Brain microvascular endothelial cell (primary cell): Measurements from ENCODE around the gene DOCK4.

Source experiments
- DNase-seq: peaks from one replicate; pipeline ENCODE4 v3.0.0-alpha.2; 2020
- H3K27ac ChIP-seq: fragments of 250-450 bp; sonication (Bioruptor Pico); 2 replicates; pipeline ENCODE4 v1.5.1; 2020; ENCODE audit warnings: mild to moderate bottlenecking, moderate library complexity
- H3K27me3 ChIP-seq: fragments of 250-450 bp; sonication (Bioruptor Pico); replicated peaks from 2 replicates; pipeline ENCODE4 v1.5.1; 2020; ENCODE audit warnings: mild to moderate bottlenecking
- H3K36me3 ChIP-seq: fragments of 250-450 bp; sonication (Bioruptor Pico); replicated peaks from 2 replicates; pipeline ENCODE4 v1.5.1; 2020; ENCODE audit warnings: mild to moderate bottlenecking
- H3K4me3 ChIP-seq: 2 replicates; pipeline ENCODE4 v1.5.1; 2011; ENCODE audit warnings: low read depth, mild to moderate bottlenecking, control low read depth, low read length, moderate library complexity
- CTCF ChIP-seq: IDR thresholded peaks from 2 replicates; pipeline ENCODE4 v1.5.1; 2011; ENCODE audit warnings: low read depth, mild to moderate bottlenecking, moderate library complexity, low read length, control low read depth, inconsistent platforms; ENCODE audit errors: missing control alignments
- in situ Hi-C: cut with HindIII; loops from 2 replicates; pipeline ENCODE4 v1.10.0; 2017; ENCODE audit warnings: low sequenced_read_pairs, low pct_ligation_motif_present

The DOCK4 gene

GRCh38 chr7:112160771-112161150, 45.4 kb downstream of the DOCK4 start:
- no peaks in the 10 kb centered on the region for H3K36me3 ChIP-seq
- H3K4me3 ChIP-seq, result no peak overlapping the region
- no peaks in the 10 kb centered on the region for H3K27me3 ChIP-seq
- no peak for DNase-seq
- in situ Hi-C loops, result no loop called here
- peak overlapping the region; percentile 36 for H3K27ac ChIP-seq
- no peak for TF ChIP-seq CTCF

DNA sequence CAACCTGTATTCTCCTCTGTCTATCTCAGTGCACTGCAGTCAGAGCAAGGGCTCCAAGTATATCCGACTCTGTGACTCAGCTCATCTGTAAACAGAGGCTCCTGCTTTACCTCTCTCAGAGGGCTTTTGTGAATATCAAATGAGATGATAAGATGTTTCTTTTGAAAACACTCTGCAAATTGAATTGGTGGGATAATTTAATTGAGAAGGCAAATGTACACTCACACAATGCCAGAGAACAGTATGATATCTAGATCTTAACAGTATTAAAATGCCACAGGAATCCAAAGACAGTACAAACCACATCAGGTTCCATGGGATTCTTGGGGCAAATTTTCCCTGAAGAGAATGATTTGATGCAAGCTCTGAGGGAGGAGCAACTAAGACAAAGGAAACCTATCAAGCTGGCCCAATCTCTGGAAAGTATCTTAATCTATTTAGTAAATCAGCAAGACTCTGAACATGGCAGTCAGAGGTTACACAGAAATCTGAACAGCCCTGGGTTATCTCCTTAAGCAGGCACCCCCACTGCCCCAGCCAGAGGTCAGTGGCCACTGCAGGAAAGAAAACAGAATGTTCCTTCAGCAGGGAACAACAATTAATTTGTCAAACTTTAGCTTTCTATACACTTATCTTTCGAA, 45.9 kb downstream of the DOCK4 start:
- no peaks in the 10 kb centered on the region for H3K27me3 ChIP-seq
- in situ Hi-C loops, result no loop called here
- TF ChIP-seq CTCF, result no peak
- H3K27ac ChIP-seq, result peak overlapping the region; percentile 36
- peak; percentile 51 for DNase-seq
- no peak overlapping the region for H3K4me3 ChIP-seq
- no peaks in the 10 kb centered on the region for H3K36me3 ChIP-seq

DNA sequence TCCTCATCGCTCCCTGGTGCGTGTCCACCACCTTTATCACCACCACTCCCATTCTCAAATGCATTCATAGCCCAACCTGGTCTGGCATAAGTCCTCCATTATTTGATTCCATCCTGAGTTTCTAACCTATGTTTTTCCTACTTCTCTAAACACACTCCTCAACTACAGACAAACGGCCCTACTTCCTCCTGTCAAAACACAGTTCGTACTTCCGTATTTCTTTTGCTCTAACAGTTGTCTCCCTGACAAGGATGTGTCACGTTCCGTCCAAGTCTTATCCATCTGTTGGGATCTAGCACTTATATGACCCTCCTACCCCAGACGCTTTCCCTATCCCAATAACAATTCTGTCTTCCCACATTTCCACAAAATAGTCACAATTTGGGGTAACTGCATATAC, 46.8 kb downstream of the DOCK4 start:
- no peak for DNase-seq
- Histone ChIP-seq H3K4me3 (no peak overlapping the region), H3K36me3 (no peaks in the 10 kb centered on the region), H3K27me3 (no peaks in the 10 kb centered on the region), H3K27ac (no peak overlapping the region)
- no peak for TF ChIP-seq CTCF
- in situ Hi-C loops, result no loop called here

DNA sequence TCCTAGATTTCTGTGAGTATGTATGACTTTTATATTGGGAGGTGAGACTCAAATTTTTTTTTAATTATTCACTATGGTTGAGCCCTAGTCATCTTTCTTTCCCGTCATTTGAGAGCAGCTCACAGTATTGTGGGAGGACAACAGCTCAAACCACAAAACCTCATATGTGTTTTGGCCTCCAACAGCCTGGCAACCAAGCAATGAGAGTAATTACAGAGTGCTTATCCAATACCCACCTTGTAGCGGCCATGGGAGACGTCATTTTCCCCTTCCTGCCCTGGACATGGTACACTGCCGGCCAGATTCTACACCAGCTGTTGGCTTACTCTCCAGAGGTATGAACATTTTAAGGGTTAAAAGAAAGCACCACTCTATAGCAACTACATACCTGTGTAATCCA, 49.1 kb downstream of the DOCK4 start:
- Histone ChIP-seq H3K27me3 (no peaks in the 10 kb centered on the region), H3K27ac (peak overlapping the region; percentile 21), H3K36me3 (no peaks in the 10 kb centered on the region), H3K4me3 (no peak overlapping the region)
- peak; percentile 93 for DNase-seq
- in situ Hi-C loops, result no loop called here
- TF ChIP-seq CTCF, result no peak

DNA sequence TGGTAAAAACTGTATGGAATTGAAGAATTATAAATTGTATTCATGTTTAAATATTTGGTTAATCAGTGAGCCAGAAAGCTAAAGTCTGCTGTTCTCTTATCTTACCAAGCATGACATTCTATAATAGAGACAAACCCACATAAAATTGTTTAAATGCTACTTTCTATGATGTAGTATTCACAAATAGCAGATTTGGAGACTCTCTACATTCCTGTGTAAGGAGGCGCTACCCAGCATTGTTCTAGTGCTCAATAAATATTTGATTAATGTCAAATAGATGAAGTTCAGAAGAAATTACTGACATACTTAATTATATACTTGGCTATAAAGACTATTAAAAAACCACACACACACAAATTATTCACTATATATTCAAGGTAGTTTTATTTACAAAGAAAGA, 49.8 kb downstream of the DOCK4 start:
- Histone ChIP-seq H3K36me3 (no peaks in the 10 kb centered on the region), H3K4me3 (no peak overlapping the region), H3K27ac (no peak overlapping the region), H3K27me3 (no peaks in the 10 kb centered on the region)
- DNase-seq, result no peak
- no peak for TF ChIP-seq CTCF
- in situ Hi-C loops, result no loop called here

- no peak for TF ChIP-seq CTCF
- Histone ChIP-seq H3K4me3 (no peak overlapping the region), H3K36me3 (no peaks in the 10 kb centered on the region), H3K27ac (no peak overlapping the region), H3K27me3 (no peaks in the 10 kb centered on the region)
- DNase-seq, result no peak
- in situ Hi-C loops, result no loop called here
Measured at GRCh38 chr7:112154690-112155089, 51.5 kb downstream of the DOCK4 start.
